OCI-LY3 (cell line): ENCODE measurements around the gene PIK3C3.

Experiments used
- H2AFZ ChIP-seq: fragments of 200-600, 300-600 bp; shearing (Covaris generic); 2 replicates; pipeline ENCODE4 v1.6.0; 2014; ENCODE audit warnings: antibody characterized with exemption, low read depth, low read length
- H3K27ac ChIP-seq: fragments of 200-600, 300-600 bp; sonication (generic); 2 replicates; pipeline ENCODE4 v1.5.1; 2014; ENCODE audit warnings: mild to moderate bottlenecking, low read length, moderate library complexity, mixed read lengths
- H3K27me3 ChIP-seq: fragments of 200-600, 300-600 bp; sonication (generic); 2 replicates; pipeline ENCODE4 v1.6.1; 2014; ENCODE audit warnings: low read depth, low read length, mixed read lengths
- H3K36me3 ChIP-seq: fragments of 200-600, 300-600 bp; sonication (generic); replicated peaks from 2 replicates; pipeline ENCODE3; 2014; ENCODE audit warnings: low read depth, low read length, mixed read lengths
- H3K4me1 ChIP-seq: fragments of 300-600, 200-600 bp; sonication (generic); 2 replicates; pipeline ENCODE4 v1.6.1; 2014; ENCODE audit warnings: low read length, mixed read lengths
- H3K4me2 ChIP-seq: fragments of 200-600, 300-600 bp; sonication (generic); 2 replicates; pipeline ENCODE4 v1.6.1; 2014; ENCODE audit warnings: low read length, mixed read lengths
- H3K4me3 ChIP-seq: fragments of 300-600, 200-600 bp; sonication (generic); 2 replicates; pipeline ENCODE4 v1.5.1; 2014; ENCODE audit warnings: antibody characterized with exemption, mild to moderate bottlenecking, low read length, moderate library complexity
- H3K79me2 ChIP-seq: fragments of 300-600, 200-600 bp; shearing (Covaris generic); 2 replicates; pipeline ENCODE4 v1.6.1; 2014; ENCODE audit warnings: mild to moderate bottlenecking, low read length, mixed read lengths
- H3K9ac ChIP-seq: fragments of 300-600, 200-600 bp; shearing (Covaris generic); 2 replicates; pipeline ENCODE4 v1.6.0; 2014; ENCODE audit warnings: mild to moderate bottlenecking, low read length, moderate library complexity
- H3K9me3 ChIP-seq: fragments of 200-600, 300-600 bp; shearing (Covaris generic); 2 replicates; pipeline ENCODE4 v1.6.1; 2014; ENCODE audit warnings: low read length, mixed read lengths; ENCODE audit not compliant: insufficient read depth
- H4K20me1 ChIP-seq: fragments of 200-600, 300-600 bp; sonication (generic); 2 replicates; pipeline ENCODE4 v1.6.1; 2016; ENCODE audit warnings: low read length, mixed read lengths; ENCODE audit not compliant: insufficient read depth
- CTCF ChIP-seq: fragments of 200-600, 300-600 bp; sonication (generic); IDR thresholded peaks from 2 replicates; pipeline ENCODE4 v1.5.1; 2014; ENCODE audit warnings: antibody characterized with exemption, low read length, low read depth
- EZH2phosphoT487 ChIP-seq: fragments of 200-600 bp; shearing (Covaris generic); IDR thresholded peaks from 2 replicates; pipeline ENCODE4 v1.6.1; 2018; ENCODE audit warnings: antibody characterized with exemption, mixed run types, low read depth

The PIK3C3 gene

GRCh38 chr18:42025491-42025890, 70.5 kb downstream of the PIK3C3 start:
- Histone ChIP-seq H3K4me2 (peak overlapping the region; percentile 74), H2AFZ (no peak overlapping the region), H3K9ac (peak overlapping the region; percentile 11; the same call in 1 of the 2 replicates), H3K27ac (peak overlapping the region; percentile 76), H3K9me3 (no peaks in the 10 kb centered on the region), H3K36me3 (peaks cover 30% of the 10 kb centered on the region), H3K4me1 (peaks cover 43% of the 10 kb centered on the region), H3K27me3 (no peaks in the 10 kb centered on the region), H3K4me3 (peak overlapping the region; percentile 52), H4K20me1 (peaks cover 21% of the 10 kb centered on the region), H3K79me2 (no peaks in the 10 kb centered on the region)
- TF ChIP-seq EZH2phosphoT487 (no peak), CTCF (no peak)

- Histone ChIP-seq H3K27me3 (no peaks in the 10 kb centered on the region), H3K27ac (peak overlapping the region; percentile 76), H3K4me2 (peak overlapping the region; percentile 74), H3K36me3 (peaks cover 27% of the 10 kb centered on the region), H4K20me1 (peaks cover 25% of the 10 kb centered on the region), H3K9me3 (no peaks in the 10 kb centered on the region), H3K79me2 (no peaks in the 10 kb centered on the region), H3K9ac (peak overlapping the region; percentile 11; the same call in 1 of the 2 replicates), H2AFZ (no peak overlapping the region), H3K4me3 (peak overlapping the region; percentile 52), H3K4me1 (peaks cover 43% of the 10 kb centered on the region)
- TF ChIP-seq CTCF (no peak), EZH2phosphoT487 (no peak)
Measured at GRCh38 chr18:42025974-42026625, 71.1 kb downstream of the PIK3C3 start.

- Histone ChIP-seq H3K9me3 (no peaks in the 10 kb centered on the region), H3K4me2 (peak overlapping the region; percentile 3; the same call in 1 of the 2 replicates), H3K27me3 (no peaks in the 10 kb centered on the region), H3K9ac (no peak overlapping the region), H4K20me1 (peaks cover 25% of the 10 kb centered on the region), H3K36me3 (peaks cover 37% of the 10 kb centered on the region), H3K4me1 (peaks cover 43% of the 10 kb centered on the region), H2AFZ (no peak overlapping the region), H3K4me3 (no peak overlapping the region), H3K27ac (no peak overlapping the region), H3K79me2 (no peaks in the 10 kb centered on the region)
- TF ChIP-seq CTCF (peak; percentile 98), EZH2phosphoT487 (no peak)
Measured at GRCh38 chr18:42028247-42028832, 73.3 kb downstream of the PIK3C3 start.

GRCh38 chr18:42029092-42029491, 74.1 kb downstream of the PIK3C3 start:
- peaks cover 38% of the 10 kb centered on the region for H3K4me1 ChIP-seq
- no peak overlapping the region for H3K4me2 ChIP-seq
- no peaks in the 10 kb centered on the region for H3K27me3 ChIP-seq
- H3K9ac ChIP-seq: no peak overlapping the region
- H3K9me3 ChIP-seq: no peaks in the 10 kb centered on the region
- H4K20me1 ChIP-seq: peaks cover 21% of the 10 kb centered on the region
- no peaks in the 10 kb centered on the region for H3K79me2 ChIP-seq
- H3K4me3 ChIP-seq: no peak overlapping the region
- peaks cover 39% of the 10 kb centered on the region for H3K36me3 ChIP-seq
- no peak for TF ChIP-seq CTCF
- no peak for TF ChIP-seq EZH2phosphoT487
- no peak overlapping the region for H2AFZ ChIP-seq
- H3K27ac ChIP-seq: no peak overlapping the region
